ENCODE data around the gene IQCM. TPM values are rescaled to one million over a fixed set of nuclear protein-coding genes. Genes with fewer than 3 reads are reported as not detected.
"Not testable (repeated sequence)": the region's sequence is repeated elsewhere in the genome, so short reads cannot be mapped to it uniquely, and the experiment has no call there.

The IQCM gene
- total and polyA plus RNA-seq, 12 donors = not detected

DNA sequence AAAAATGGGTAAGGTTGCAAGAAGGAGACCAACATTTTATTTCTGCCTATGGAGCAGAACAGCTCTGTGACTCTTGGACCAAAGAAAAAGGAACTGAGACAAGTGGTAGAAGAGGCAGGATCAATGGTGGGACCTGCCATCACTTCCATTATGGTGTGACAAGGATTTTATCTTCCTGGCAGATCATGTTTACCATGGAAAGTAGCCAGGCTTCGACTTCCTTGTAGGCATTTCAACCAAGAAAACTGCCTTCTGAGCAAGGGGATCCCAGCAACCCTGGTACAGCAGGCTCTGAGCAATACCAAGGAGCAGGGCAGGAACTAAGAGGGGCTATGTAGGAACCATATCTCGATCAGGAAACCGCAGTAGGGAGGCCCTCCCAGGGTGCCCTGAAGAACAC is 317.4 kb downstream of the IQCM start:
- intact Hi-C loops (cut with DNase I) = no loop called here
- TF ChIP-seq, protein P1, sequence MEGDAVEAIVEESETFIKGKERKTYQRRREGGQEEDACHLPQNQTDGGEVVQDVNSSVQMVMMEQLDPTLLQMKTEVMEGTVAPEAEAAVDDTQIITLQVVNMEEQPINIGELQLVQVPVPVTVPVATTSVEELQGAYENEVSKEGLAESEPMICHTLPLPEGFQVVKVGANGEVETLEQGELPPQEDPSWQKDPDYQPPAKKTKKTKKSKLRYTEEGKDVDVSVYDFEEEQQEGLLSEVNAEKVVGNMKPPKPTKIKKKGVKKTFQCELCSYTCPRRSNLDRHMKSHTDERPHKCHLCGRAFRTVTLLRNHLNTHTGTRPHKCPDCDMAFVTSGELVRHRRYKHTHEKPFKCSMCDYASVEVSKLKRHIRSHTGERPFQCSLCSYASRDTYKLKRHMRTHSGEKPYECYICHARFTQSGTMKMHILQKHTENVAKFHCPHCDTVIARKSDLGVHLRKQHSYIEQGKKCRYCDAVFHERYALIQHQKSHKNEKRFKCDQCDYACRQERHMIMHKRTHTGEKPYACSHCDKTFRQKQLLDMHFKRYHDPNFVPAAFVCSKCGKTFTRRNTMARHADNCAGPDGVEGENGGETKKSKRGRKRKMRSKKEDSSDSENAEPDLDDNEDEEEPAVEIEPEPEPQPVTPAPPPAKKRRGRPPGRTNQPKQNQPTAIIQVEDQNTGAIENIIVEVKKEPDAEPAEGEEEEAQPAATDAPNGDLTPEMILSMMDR (IDR thresholded peaks at IDR 0.05) = no peak
- Histone ChIP-seq H3K4me3 (no peak overlapping the region), H3K27ac (no peak overlapping the region), H3K27me3 (no peaks in the 10 kb centered on the region), H3K4me1 (no peaks in the 10 kb centered on the region), H3K9me3 (peaks cover 0 to 8% (median 0%) of the 10 kb centered on the region in 11 donors), H3K36me3 (no peaks in the 10 kb centered on the region)
- WGBS, 2 donors = 67 to 77% methylated on average over 3 of the region's 3 CpGs
- DNase-seq = no peak
- no peak for ATAC-seq

DNA sequence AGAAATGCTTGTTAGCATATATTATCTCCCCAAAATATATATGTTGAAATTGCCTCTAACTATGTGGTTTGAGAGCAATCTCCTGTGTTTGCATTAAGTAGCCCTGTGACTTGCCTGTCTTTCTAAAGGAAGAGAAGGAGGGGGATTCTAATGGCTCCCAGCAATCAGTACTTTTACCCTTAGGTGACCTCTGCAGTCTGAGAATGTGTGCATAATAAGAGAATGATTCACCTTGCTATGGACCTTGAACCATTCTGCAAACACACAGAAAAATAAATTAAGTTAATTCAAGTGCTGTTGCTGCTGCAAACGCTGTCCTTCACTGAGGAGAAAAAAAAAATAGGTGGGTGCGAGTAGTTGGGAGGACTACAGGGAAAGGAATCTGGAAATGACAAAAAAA is 322.2 kb downstream of the IQCM start:
- Histone ChIP-seq H3K4me1 (no peaks in the 10 kb centered on the region), H3K27ac (no peak overlapping the region), H3K9me3 (peaks cover 0 to 8% (median 0%) of the 10 kb centered on the region in 11 donors), H3K36me3 (no peaks in the 10 kb centered on the region), H3K4me3 (no peak overlapping the region), H3K27me3 (no peaks in the 10 kb centered on the region)
- intact Hi-C loops (cut with DNase I) = no loop called here
- TF ChIP-seq, protein P1 (IDR thresholded peaks at IDR 0.05) = no peak
- DNase-seq (no peak), ATAC-seq (no peak)
- 70 to 82% methylated on average over 2 of the region's 2 CpGs for WGBS, 2 donors

DNA sequence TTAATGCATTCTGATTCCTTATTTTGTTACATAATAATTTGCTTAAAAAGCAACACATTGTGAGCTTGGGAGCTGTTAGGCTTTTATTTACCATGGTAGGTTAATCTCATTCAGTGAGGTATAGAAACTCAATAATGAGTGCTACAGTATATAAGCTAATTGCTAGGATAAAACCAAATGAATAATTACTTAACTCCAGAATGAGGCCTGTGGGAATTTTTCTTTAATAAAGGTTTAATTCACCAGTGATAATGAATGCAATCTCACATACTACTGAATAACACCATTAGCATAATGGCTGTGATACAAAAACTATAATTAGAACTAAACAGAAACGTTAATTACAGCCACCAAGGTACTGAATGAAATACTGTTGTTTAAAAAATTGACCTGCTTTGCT is 326.3 kb downstream of the IQCM start:
- H3K9me3 ChIP-seq = no peaks in the 10 kb centered on the region
- 37 to 41% methylated on average over 1 of the region's 1 CpG for WGBS, 2 donors
- intact Hi-C loops (cut with DNase I) = no loop called here
- ATAC-seq = no peak
- no peaks in the 10 kb centered on the region for H3K4me1 ChIP-seq
- no peak overlapping the region for H3K4me3 ChIP-seq
- TF ChIP-seq, protein P1 (IDR thresholded peaks at IDR 0.05) = no peak
- no peaks in the 10 kb centered on the region for H3K36me3 ChIP-seq
- H3K27ac ChIP-seq = no peak overlapping the region
- no peaks in the 10 kb centered on the region for H3K27me3 ChIP-seq
- DNase-seq = no peak

DNA sequence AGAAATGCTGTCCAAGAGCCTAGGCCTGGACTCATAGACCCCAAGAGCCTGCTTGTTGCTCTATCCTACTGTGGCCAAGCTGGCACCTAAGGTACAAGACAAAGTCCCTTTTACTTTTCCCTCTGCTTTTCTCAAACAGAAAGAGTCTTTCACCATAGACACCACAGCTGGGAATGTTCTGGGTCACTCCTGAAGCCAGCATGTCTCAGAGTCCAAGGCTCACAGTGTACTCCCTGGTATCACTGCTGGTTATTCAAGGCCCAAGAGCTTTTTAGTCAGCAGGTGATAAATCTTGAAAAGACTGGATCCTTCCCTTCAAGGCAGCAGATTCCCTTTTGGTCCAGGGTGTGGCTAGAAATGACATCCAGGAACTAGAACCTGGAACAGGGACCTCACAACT is 328.8 kb downstream of the IQCM start:
- no peak for DNase-seq
- Histone ChIP-seq H3K9me3 (peaks cover 0 to 3% (median 0%) of the 10 kb centered on the region in 11 donors), H3K27ac (no peak overlapping the region), H3K4me1 (no peaks in the 10 kb centered on the region), H3K36me3 (no peaks in the 10 kb centered on the region), H3K4me3 (no peak overlapping the region), H3K27me3 (no peaks in the 10 kb centered on the region)
- TF ChIP-seq, protein P1 (IDR thresholded peaks at IDR 0.05) = no peak
- no peak for ATAC-seq
- intact Hi-C loops (cut with DNase I) = no loop called here

DNA sequence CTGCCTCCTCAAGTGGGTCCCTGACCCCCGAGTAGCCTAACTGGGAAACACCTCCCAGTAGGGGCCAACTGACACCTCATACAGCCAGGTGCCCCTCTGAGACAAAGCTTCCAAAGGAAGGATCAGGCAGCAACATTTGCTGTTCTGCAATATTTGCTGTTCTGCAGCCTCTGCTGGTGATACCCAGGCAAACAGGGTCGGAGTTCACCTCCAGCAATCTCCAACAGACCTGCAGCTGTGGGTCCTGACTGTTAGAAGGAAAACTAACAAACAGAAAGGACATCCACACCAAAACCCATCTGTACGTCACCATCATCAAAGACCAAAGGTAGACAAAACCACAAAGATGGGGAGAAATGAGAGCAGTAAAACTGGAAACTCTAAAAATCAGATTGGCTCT is 347.0 kb downstream of the IQCM start:
- H3K4me1 ChIP-seq; intact Hi-C loops (cut with DNase I); ATAC-seq; H3K4me3 ChIP-seq; H3K27me3 ChIP-seq; H3K36me3 ChIP-seq; H3K27ac ChIP-seq; DNase-seq: not testable (repeated sequence)
- WGBS, 2 donors = 85 to 89% methylated on average over 2 to 3 of the region's 3 CpGs
- peaks cover 0 to 43% (median 3%) of the 10 kb centered on the region in 11 donors for H3K9me3 ChIP-seq
